Spleen (tissue), 11 donors: ENCODE measurements around the gene RGPD8. TPM values are rescaled to one million over a fixed set of nuclear protein-coding genes. Genes with fewer than 3 reads are reported as not detected.

Experiments
- DNase-seq: peaks from one replicate; pipeline ENCODE4 v3.0.0-alpha.2; 2020
- H3K27ac ChIP-seq, 8 donors: fragments of 200-600 bp; sonication (generic) in 7 of 8; 1 replicate in 4 of 8; 2 replicates in 4 of 8; pipeline versions ENCODE4 v1.5.0 to v1.8.0; 2016 to 2021; ENCODE audit warnings: inconsistent platforms in 4 of 8, mild to moderate bottlenecking in 4 of 8, moderate library complexity in 1 of 8
- H3K27me3 ChIP-seq, 7 donors: fragments of 200-600 bp; sonication (generic) in 6 of 7; replicated peaks in 1 of 7; 1 replicate in 4 of 7; 2 replicates in 3 of 7; pipeline versions ENCODE4 v1.5.0 to v1.8.0; 2016 to 2021; ENCODE audit warnings: inconsistent platforms in 3 of 7, mild to moderate bottlenecking in 1 of 7
- H3K36me3 ChIP-seq, 6 donors: fragments of 200-600 bp; sonication (generic) in 5 of 6; 1 replicate in 4 of 6; 2 replicates in 2 of 6; pipeline versions ENCODE4 v1.5.0 to v1.8.0; 2016 to 2021; ENCODE audit warnings: inconsistent platforms in 2 of 6
- H3K4me1 ChIP-seq, 6 donors: fragments of 200-600 bp; sonication (generic) in 5 of 6; 1 replicate in 3 of 6; 2 replicates in 3 of 6; pipeline versions ENCODE4 v1.5.0 to v1.8.0; 2016 to 2021; ENCODE audit warnings: inconsistent platforms in 3 of 6
- H3K4me3 ChIP-seq, 8 donors: fragments of 200-600 bp; sonication (generic) in 7 of 8; 1 replicate in 4 of 8; 2 replicates in 4 of 8; pipeline versions ENCODE4 v1.5.0 to v1.8.0; 2016 to 2021; ENCODE audit warnings: inconsistent platforms in 4 of 8, mild to moderate bottlenecking in 4 of 8, moderate library complexity in 2 of 8
- H3K9me3 ChIP-seq, 8 donors: fragments of 200-600 bp; sonication (generic) in 7 of 8; 1 replicate in 4 of 8; 2 replicates in 4 of 8; pipeline versions ENCODE4 v1.5.0 to v1.8.0; 2016 to 2021; ENCODE audit warnings: inconsistent platforms in 4 of 8
- CTCF ChIP-seq, 11 experiments: fragments of 200-600 bp in 7 of 11; fragments of 450-650 bp in 4 of 11; sonication (generic) in 4 of 11; IDR thresholded peaks in 8 of 11; conservative IDR thresholded peaks in 3 of 11; 1 replicate in 7 of 11; 2 replicates in 4 of 11; pipeline versions ENCODE4 v1.4.0 to v1.8.0; 2016 to 2021; ENCODE audit warnings: antibody characterized with exemption in 11 of 11, inconsistent platforms in 4 of 11, mild to moderate bottlenecking in 1 of 11
- POLR2A ChIP-seq, 3 donors: fragments of 450-650 bp; IDR thresholded peaks; one replicate each; pipeline ENCODE4 v1.5.1; 2017; ENCODE audit warnings: antibody characterized with exemption in 3 of 3, mild to moderate bottlenecking in 1 of 3
- POLR2AphosphoS5 ChIP-seq, 3 donors: sonication (generic); formaldehyde crosslinking; IDR thresholded peaks; one replicate each; pipeline ENCODE4 v1.5.1; 2017; ENCODE audit warnings: antibody characterized with exemption in 3 of 3
- WGBS, 5 donors: extraction: QIAGEN DNeasy Blood & Tissue Kit in 3 of 5; methylation state at CpG; one replicate each; pipeline versions ENCODE4 v1.1.5 to v1.1.7; 2013 to 2018; 5-methylcytosine and 5-hydroxymethylcytosine counted together
- intact Hi-C: fragments of 100-400 bp; cut with DNase I; formaldehyde crosslinking; loops from one replicate; pipeline ENCODE4 v1.15.0; 2023; ENCODE audit warnings: low total_unique reads
- polyA plus RNA-seq, 3 donors: library from polyadenylated mRNA; stranded (reverse); fragments of 200-250 nt; gene quantifications; one replicate each; pipeline ENCODE4 v1.2.1, GENCODE V29; 2013
- total RNA-seq, 7 donors: library from RNA; depleted of rRNA in 3 of 7; stranded (reverse); fragments of >200 nt in 3 of 7; fragmentation: NEBNext Ultra II Directional in 4 of 7; extraction: Animal tissue kit (Norgen Biotek cat#: 25700) in 4 of 7; gene quantifications; one replicate each; pipeline versions ENCODE4 v1.1.0 to v1.2.1, GENCODE V29; 2016 to 2021
- donor health status: healthy with polysubstance abuse.
- donor health status: DM: no; HTN: no; CAD: no; lungs with moderate emphysema.
- donor health status: DM: no; HTN: no; CAD: no.
- donor health status: Bipolar disorder and iron deficiency.
- donor health status: healthy.
- donor health status: DM: no; HTN: no; CAD: no.
- donor health status: DM: yes; HTN: yes; CAD: no.

The RGPD8 gene
- total and polyA plus RNA-seq, 10 donors: 0.09 to 35.4 (median 17.7) TPM

- H3K4me1 ChIP-seq: peaks cover 13 to 48% (median 27%) of the 10 kb centered on the region in 6 donors
- H3K4me3 ChIP-seq: peak overlapping the region; percentile 38 to 95 (median 87)
- TF ChIP-seq CTCF (IDR thresholded peaks at IDR 0.05 in 8 of 11, conservative IDR thresholded peaks at IDR 0.05 in 3 of 11): peak; percentile 56 to 85 (median 80)
- TF ChIP-seq POLR2A (IDR thresholded peaks at IDR 0.05): no peak
- peak; percentile 47 to 79 (median 62) for TF ChIP-seq POLR2AphosphoS5 (IDR thresholded peaks at IDR 0.05)
- H3K27me3 ChIP-seq: no peaks in the 10 kb centered on the region
- intact Hi-C loops: loop anchor here (10.0 kb wide), 1 partner anchor 104 kb away; the partner anchor contains the start of gene CHCHD5
- peaks cover 0 to 5% (median 0%) of the 10 kb centered on the region in 6 donors for H3K36me3 ChIP-seq
- WGBS, 5 donors: 0 to 1% (median 0%) methylated on average over 18 to 19 of the region's 19 CpGs
- peak; percentile 96 for DNase-seq
- H3K9me3 ChIP-seq: no peaks in the 10 kb centered on the region
- peak overlapping the region; percentile 37 to 96 (median 92) for H3K27ac ChIP-seq
Measured at GRCh38 chr2:112481050-112481527, 47.6 kb upstream of the RGPD8 start.

DNA sequence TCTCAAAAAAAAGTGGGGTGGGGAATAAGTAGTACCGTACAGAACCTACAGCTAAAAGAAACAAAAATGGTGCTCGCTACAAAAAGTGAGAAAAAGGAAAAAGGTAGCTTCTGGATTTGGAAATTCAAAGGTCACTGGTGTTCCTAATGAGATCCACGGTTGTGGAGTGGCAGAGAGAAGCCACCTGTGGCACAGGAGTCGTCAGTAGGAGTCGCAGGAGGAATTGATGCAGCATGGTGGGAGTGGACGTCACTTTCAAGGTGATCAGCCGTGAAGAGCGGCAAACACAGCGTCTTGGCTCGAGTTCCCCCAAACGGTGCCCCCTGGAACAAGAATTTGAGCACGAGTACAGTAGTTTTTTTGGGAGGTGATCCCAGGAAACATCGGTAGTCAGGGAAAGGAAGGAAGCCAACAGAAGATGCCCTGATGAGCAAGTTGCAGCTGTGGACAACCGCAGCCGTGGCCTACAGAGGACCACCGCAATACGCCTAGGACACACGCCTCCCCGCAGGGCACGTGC is 47.1 kb upstream of the RGPD8 start:
- intact Hi-C loops: loop anchor here (10.0 kb wide), 1 partner anchor 104 kb away; the partner anchor contains the start of gene CHCHD5
- DNase-seq: no peak
- WGBS, 5 donors: 14 to 18% (median 15%) methylated on average over 20 of the region's 20 CpGs
- Histone ChIP-seq H3K27ac (peak overlapping the region; percentile 37 to 96 (median 92)), H3K27me3 (no peaks in the 10 kb centered on the region), H3K4me3 (peak overlapping the region; percentile 38 to 95 (median 87)), H3K9me3 (no peaks in the 10 kb centered on the region), H3K4me1 (peaks cover 13 to 43% (median 27%) of the 10 kb centered on the region in 6 donors), H3K36me3 (no peaks in the 10 kb centered on the region)
- TF ChIP-seq POLR2AphosphoS5 (IDR thresholded peaks at IDR 0.05) (no peak), POLR2A (IDR thresholded peaks at IDR 0.05) (no peak), CTCF (IDR thresholded peaks at IDR 0.05 in 8 of 11, conservative IDR thresholded peaks at IDR 0.05 in 3 of 11) (no peak)

GRCh38 chr2:112476434-112476833 is 43.0 kb upstream of the RGPD8 start:
- H3K27me3 ChIP-seq: no peaks in the 10 kb centered on the region
- H3K9me3 ChIP-seq: no peaks in the 10 kb centered on the region
- H3K36me3 ChIP-seq: no peaks in the 10 kb centered on the region
- H3K27ac ChIP-seq: no peak overlapping the region
- no peak for DNase-seq
- WGBS, 5 donors: 73 to 86% (median 81%) methylated on average over 7 of the region's 7 CpGs
- intact Hi-C loops: no loop called here
- no peak for TF ChIP-seq CTCF (IDR thresholded peaks at IDR 0.05 in 8 of 11, conservative IDR thresholded peaks at IDR 0.05 in 3 of 11)
- TF ChIP-seq POLR2AphosphoS5 (IDR thresholded peaks at IDR 0.05): no peak
- no peak for TF ChIP-seq POLR2A (IDR thresholded peaks at IDR 0.05)
- H3K4me1 ChIP-seq: peaks cover 0 to 12% (median 9%) of the 10 kb centered on the region in 6 donors
- no peak overlapping the region for H3K4me3 ChIP-seq

DNA sequence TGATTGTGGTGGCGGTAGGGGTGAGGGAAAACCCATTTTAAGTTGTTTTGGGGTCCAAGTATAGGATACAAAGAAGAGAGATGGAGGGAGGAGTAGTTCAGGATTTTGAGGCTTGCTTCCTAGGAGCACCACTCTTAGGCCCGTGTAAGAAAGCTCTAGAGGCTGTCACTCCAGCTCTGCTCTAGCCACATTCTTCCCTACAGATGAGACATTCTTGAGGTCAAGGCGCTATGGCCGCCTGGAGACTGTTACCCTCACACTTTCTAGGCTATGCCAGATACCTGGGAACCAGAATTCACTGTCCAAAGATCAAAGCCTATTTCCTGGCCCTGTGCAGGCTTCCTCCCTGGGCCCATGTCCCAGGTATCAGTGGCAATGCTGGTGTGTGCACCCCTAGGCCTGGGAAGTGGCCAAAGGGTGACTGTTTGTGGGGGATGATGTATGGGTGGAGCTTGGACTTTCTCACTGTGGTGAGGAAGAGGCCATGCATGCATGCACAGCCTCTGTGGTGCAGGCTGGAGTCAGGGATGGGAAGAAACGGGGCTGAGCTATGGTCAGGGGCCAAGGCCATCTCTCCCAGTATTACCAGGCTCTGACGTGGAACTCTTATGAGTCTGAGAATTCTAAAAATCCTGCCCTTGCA is 41.5 kb upstream of the RGPD8 start:
- no peaks in the 10 kb centered on the region for H3K27me3 ChIP-seq
- intact Hi-C loops: no loop called here
- WGBS, 5 donors: 73 to 87% (median 84%) methylated on average over 6 of the region's 6 CpGs
- no peak overlapping the region for H3K4me3 ChIP-seq
- TF ChIP-seq POLR2A (IDR thresholded peaks at IDR 0.05): no peak
- no peak for TF ChIP-seq POLR2AphosphoS5 (IDR thresholded peaks at IDR 0.05)
- no peak for TF ChIP-seq CTCF (IDR thresholded peaks at IDR 0.05 in 8 of 11, conservative IDR thresholded peaks at IDR 0.05 in 3 of 11)
- DNase-seq: no peak
- H3K4me1 ChIP-seq: no peaks in the 10 kb centered on the region
- no peak overlapping the region for H3K27ac ChIP-seq
- no peaks in the 10 kb centered on the region for H3K9me3 ChIP-seq
- no peaks in the 10 kb centered on the region for H3K36me3 ChIP-seq
